NCI-H1694 treated with DMSO at 0.1 percent for 48 hours (cell line): Measurements from ENCODE around the gene CLUH.
"Not testable (repeated sequence)": the region's sequence is repeated elsewhere in the genome, so short reads cannot be mapped to it uniquely, and the experiment has no call there.

ENCODE experiments used
- DNase-seq: peaks from one replicate; lab custom pipeline; 2025; lab: John Stamatoyannopoulos, UW

Gene CLUH

GRCh38 chr17:2701161-2701995 is 10.2 kb downstream of the CLUH start:
- DNase-seq, result no peak

- peak; percentile 100 for DNase-seq
Measured at GRCh38 chr17:2700491-2701141, 10.9 kb downstream of the CLUH start.

GRCh38 chr17:2700030-2700490 is 11.5 kb downstream of the CLUH start:
- no peak for DNase-seq

- not testable (repeated sequence) for DNase-seq
Measured at GRCh38 chr17:2699216-2699805, 12.3 kb downstream of the CLUH start.

GRCh38 chr17:2697611-2698162 is 13.9 kb downstream of the CLUH start:
- no peak for DNase-seq

- no peak for DNase-seq
Measured at GRCh38 chr17:2695961-2696760, 15.4 kb downstream of the CLUH start.

GRCh38 chr17:2695243-2695960 is 16.2 kb downstream of the CLUH start:
- no peak for DNase-seq

GRCh38 chr17:2694381-2695242 is 17.0 kb downstream of the CLUH start:
- DNase-seq, result no peak

GRCh38 chr17:2693561-2694380 is 17.8 kb downstream of the CLUH start:
- no peak for DNase-seq

GRCh38 chr17:2692781-2693135 is 18.8 kb downstream of the CLUH start:
- DNase-seq, result no peak

GRCh38 chr17:2691965-2692780 is 19.4 kb downstream of the CLUH start:
- no peak for DNase-seq

- DNase-seq, result no peak
Measured at GRCh38 chr17:2691069-2691871, 20.3 kb downstream of the CLUH start.

GRCh38 chr17:2690165-2691068 is 21.1 kb downstream of the CLUH start:
- DNase-seq, result no peak

GRCh38 chr17:2689411-2690164 is 22.0 kb downstream of the CLUH start:
- DNase-seq, result no peak

GRCh38 chr17:2688351-2689342 is 22.9 kb downstream of the CLUH start:
- DNase-seq, result no peak
